Subcutaneous adipose tissue (tissue), 4 donors: ENCODE measurements around the gene TIPIN. TPM values are rescaled to one million over a fixed set of nuclear protein-coding genes. Genes with fewer than 3 reads are reported as not detected.

Experiments
- total RNA-seq, 4 donors: library from RNA; depleted of rRNA; stranded (reverse); fragments of >200 nt; gene quantifications; one replicate each; pipeline ENCODE4 v1.1.0, GENCODE V29; 2016
- TF ChIP-seq, protein P1 (sequence below): fragments of 450-650 bp; IDR thresholded peaks from one replicate; pipeline ENCODE4 v1.5.1; 2016; ENCODE audit warnings: low read depth, mild to moderate bottlenecking, control low read depth, antibody characterized with exemption, moderate library complexity

The TIPIN gene
- total RNA-seq, 4 donors from 2014 or later: 2.2 to 11.6 (median 7.1) TPM

DNA sequence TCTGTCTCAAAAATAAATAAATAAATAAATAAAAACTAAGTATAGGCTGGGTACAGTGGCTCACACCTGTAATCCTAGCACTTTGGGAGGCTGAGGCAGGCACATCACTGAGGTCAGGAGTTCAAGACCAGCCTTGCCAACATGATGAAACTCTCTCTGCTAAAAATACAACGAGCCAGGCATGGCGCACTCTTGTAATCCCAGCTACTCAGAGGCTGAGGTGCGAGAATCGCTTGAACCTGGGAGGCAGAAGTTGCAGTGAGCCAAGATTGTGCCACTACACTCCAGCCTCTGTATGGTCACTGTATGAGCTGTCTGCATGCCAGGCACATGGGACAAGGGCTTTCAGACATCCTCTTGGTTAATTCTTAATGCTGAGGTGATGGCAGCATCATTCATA lies 28.7 kb downstream of the TIPIN start:
- TF ChIP-seq, protein P1, sequence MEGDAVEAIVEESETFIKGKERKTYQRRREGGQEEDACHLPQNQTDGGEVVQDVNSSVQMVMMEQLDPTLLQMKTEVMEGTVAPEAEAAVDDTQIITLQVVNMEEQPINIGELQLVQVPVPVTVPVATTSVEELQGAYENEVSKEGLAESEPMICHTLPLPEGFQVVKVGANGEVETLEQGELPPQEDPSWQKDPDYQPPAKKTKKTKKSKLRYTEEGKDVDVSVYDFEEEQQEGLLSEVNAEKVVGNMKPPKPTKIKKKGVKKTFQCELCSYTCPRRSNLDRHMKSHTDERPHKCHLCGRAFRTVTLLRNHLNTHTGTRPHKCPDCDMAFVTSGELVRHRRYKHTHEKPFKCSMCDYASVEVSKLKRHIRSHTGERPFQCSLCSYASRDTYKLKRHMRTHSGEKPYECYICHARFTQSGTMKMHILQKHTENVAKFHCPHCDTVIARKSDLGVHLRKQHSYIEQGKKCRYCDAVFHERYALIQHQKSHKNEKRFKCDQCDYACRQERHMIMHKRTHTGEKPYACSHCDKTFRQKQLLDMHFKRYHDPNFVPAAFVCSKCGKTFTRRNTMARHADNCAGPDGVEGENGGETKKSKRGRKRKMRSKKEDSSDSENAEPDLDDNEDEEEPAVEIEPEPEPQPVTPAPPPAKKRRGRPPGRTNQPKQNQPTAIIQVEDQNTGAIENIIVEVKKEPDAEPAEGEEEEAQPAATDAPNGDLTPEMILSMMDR: no peak

DNA sequence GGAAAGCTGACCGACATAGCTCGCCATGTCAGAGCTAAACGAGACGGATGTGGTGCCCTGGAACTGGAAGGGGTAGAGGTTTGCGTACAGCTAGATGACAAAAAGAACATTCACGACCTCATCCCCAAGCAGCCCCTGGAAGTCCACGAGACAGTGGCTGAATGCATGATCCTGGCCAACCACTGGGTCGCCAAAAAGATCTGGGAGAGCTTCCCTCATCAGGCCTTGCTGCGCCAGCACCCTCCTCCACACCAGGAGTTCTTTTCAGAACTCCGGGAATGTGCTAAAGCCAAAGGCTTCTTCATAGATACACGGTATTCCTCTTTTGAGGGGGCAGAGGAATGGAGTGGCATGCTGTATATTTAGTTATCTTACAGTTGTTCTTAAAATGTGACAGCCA lies 30.4 kb downstream of the TIPIN start:
- TF ChIP-seq, protein P1: no peak

DNA sequence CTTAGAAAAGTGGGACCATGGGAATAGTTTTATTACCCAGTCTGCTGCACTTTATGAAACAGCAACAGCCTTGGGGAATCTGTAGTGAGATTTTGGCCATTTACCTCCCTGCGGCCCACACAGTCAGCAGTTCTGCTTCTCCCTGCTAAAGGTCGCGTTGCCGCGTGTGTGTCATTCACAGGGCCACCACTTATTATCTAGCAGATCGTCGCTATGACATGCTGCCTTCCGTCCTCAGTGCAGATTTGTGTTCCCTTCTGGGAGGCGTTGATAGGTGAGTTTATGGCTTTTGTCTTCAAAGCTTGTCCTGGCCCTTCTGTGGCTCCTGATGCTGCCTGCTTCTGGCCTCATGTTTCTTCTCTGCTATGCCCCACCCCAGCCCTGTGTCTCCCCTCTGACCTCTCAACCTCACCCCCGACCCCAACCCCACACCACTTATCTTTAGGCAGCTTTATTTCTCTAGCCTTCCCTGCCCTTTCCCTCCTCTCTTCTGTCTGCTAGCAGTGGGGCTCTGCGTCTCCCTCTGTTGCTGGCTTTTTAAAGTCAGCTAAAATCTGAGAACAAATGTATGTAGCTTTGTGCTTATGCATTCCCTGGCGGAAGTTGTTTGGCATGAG lies 33.1 kb downstream of the TIPIN start:
- TF ChIP-seq, protein P1: no peak

DNA sequence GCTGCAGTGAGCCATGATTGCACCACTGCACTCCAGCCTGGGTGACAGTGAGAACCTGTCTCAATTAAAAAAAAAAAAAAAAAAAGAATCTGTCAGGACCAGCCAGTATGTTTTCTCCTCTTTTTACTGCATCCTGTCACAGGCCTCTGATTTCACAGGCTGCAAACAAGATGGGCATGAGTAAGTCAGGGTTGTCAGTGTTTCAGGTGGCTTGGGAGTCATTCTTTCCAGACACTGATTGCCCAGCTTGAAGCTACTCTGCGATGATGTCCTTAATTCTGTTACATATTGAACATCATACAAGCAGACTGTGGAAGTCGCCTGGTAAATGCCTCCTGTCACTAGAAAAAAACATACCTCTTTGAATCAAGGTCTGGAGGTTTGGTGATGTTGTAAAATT lies 44.3 kb downstream of the TIPIN start:
- TF ChIP-seq, protein P1: no peak

DNA sequence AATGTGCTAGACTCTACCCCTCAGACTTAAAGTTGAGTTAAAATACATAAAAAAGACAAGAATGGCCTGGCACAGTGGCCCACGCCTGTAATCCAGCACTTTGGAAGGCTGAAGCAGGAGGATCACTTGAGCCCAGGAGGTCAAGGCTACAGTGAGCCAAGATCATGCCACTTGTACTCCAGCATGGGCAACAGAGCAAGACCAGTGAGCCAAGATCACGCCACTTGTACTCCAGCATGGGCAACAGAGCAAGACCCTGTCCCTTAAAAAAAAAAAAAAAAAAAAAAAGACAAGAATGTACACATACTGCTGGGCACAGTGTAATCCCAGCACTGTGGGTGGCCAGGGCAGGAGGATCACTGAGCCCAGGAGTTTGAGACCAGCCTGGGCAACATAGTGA lies 45.7 kb downstream of the TIPIN start:
- TF ChIP-seq, protein P1: no peak

DNA sequence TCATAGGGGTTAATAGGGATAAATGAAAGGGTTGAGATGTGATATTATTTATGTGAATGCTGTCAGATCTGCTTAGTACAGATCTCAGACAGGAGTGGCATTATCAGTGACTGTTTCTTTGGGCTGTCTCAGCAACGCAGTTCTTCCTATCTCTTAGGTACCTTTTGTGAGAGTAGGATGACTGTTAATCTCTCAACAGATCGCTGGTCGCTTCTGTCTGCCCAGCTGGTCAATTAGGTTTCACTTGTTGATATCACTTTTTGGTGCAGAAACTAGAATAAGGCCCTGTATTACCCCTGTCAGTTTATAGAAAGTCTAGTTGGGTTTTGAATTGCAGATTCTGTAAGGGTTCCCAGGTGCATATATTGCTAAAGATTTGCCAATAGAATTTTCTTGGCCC lies 46.7 kb downstream of the TIPIN start:
- TF ChIP-seq, protein P1: no peak

DNA sequence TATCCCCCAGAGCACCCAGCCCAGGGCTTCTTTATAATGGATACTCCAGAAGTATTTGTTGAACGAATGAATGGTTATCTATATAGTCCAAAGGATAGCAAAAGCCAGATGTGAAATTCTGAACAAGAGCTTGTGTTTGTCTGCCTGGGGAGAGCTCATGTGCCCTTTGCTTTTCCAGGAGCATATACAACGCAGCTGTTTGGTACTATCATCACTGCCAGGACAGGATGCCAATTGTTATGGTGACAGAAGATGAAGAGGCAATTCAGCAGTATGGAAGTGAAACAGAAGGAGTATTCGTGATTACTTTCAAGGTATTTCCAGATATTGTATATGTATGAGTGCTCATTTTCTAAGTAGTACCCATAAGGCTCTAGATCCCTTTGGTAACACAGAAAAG lies 48.0 kb downstream of the TIPIN start:
- TF ChIP-seq, protein P1: no peak
